Stimulated activated effector memory CD8-positive, alpha-beta T cell treated with anti-CD3 and anti-CD28 coated beads, Interleukin-12 subunit alpha, Interleukin-12 subunit beta, amount 100 ng/mL, for 72 hours (primary cell): ENCODE data around the gene SLC12A8.

Experiments
- ATAC-seq: fragments of 150-1000 bp; cut with Tn5 transposase; 2 replicates; pipeline ENCODE4 v1.10.0; 2021
- DNase-seq, 2 donors: peaks; one replicate each; pipeline ENCODE4 v3.0.0; 2021 to 2022; ENCODE audit warnings: low spot score in 2 of 2
- H3K27ac Mint-ChIP-seq: one replicate; pipeline ENCODE4 v1.8.0; 2022; ENCODE audit warnings: mild to moderate bottlenecking, mixed read lengths
- H3K36me3 Mint-ChIP-seq: one replicate; pipeline ENCODE4 v1.8.0; 2022; ENCODE audit warnings: mild to moderate bottlenecking, mixed read lengths
- H3K4me1 Mint-ChIP-seq: one replicate; pipeline ENCODE4 v1.8.0; 2022; ENCODE audit warnings: mixed read lengths
- H3K4me3 Mint-ChIP-seq: one replicate; pipeline ENCODE4 v1.8.0; 2022; ENCODE audit warnings: mild to moderate bottlenecking, mixed read lengths
- H3K9me3 Mint-ChIP-seq: one replicate; pipeline ENCODE4 v1.8.0; 2022; ENCODE audit warnings: mixed read lengths

The SLC12A8 gene

GRCh38 chr3:125156456-125156855, 56.1 kb downstream of the SLC12A8 start:
- Mint-ChIP-seq H3K4me1 (peaks cover 8% of the 10 kb centered on the region), H3K9me3 (no peaks in the 10 kb centered on the region), H3K27ac (no peak overlapping the region), H3K36me3 (peaks cover 8% of the 10 kb centered on the region), H3K4me3 (no peak overlapping the region)
- DNase-seq: no peak
- no peak for ATAC-seq

DNA sequence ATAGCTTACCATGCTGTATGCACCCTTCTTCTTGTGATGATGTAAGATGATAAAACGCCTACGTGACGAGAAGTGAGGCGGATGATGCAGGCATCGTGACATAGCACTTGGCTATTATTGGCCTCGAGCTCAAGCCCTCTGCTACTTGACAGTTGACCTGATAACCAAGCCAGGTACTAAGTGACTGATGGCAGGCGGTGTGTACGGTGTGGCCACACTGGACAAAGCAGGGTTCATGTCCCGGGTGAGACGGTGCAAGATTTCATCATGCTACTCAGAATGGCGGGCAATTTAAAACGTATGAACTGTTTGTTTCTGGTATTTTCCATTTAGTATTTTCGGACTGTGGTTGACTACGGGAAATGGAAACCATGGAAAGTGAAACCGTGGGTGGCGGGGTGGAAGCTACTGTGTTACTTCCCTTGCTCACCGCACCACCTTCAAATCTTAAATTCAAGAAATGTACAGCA, 57.7 kb downstream of the SLC12A8 start:
- Mint-ChIP-seq H3K4me3 (peak overlapping the region; percentile 42), H3K27ac (no peak overlapping the region), H3K9me3 (no peaks in the 10 kb centered on the region), H3K36me3 (peaks cover 8% of the 10 kb centered on the region), H3K4me1 (peaks cover 8% of the 10 kb centered on the region)
- no peak for DNase-seq
- peak; percentile 68 for ATAC-seq

GRCh38 chr3:125154110-125154509, 58.4 kb downstream of the SLC12A8 start:
- no peak overlapping the region for H3K4me3 Mint-ChIP-seq
- no peak for DNase-seq
- H3K4me1 Mint-ChIP-seq: peaks cover 14% of the 10 kb centered on the region
- H3K27ac Mint-ChIP-seq: no peak overlapping the region
- peaks cover 8% of the 10 kb centered on the region for H3K36me3 Mint-ChIP-seq
- no peaks in the 10 kb centered on the region for H3K9me3 Mint-ChIP-seq
- no peak for ATAC-seq

DNA sequence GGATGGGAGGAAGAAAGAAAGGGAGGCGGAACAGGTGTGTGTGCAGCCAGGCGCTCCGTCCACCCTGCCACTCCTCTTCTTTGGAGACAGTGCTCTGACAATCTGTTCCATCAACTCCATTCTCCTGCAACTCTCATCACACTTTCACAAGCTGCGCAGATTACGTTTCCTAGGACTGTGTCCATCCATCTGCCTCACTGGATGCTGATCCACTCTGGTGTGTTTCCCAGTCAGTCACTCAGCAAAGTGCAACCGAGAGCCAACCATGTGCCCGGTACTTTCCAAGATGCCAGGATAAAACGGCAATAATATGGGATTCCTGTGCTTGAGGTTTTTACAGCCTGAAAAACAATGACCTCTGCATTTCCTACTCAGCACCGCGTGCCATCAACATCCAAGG, 59.6 kb downstream of the SLC12A8 start:
- peaks cover 14% of the 10 kb centered on the region for H3K4me1 Mint-ChIP-seq
- no peak for DNase-seq
- ATAC-seq: no peak
- no peak overlapping the region for H3K4me3 Mint-ChIP-seq
- no peak overlapping the region for H3K27ac Mint-ChIP-seq
- peaks cover 8% of the 10 kb centered on the region for H3K36me3 Mint-ChIP-seq
- no peaks in the 10 kb centered on the region for H3K9me3 Mint-ChIP-seq

DNA sequence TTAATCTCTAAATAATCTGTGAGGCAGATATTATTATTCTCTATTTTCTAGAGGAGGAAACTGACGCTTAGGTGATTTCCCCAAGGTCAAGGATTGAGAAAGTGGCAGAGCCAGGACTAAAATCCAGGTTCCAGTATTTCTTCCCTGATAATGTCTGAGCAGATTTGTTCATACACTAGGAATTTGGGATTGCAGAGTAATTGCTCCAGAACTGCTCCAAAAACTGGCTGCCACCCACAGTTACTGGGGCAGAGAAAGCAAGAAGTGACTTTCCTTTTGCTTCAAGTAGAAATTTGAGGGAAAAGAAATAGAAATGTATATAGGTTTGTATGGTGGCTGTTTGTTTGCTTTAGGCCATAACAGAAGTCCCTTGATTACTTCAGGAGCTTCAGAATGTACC, 60.6 kb downstream of the SLC12A8 start:
- Mint-ChIP-seq H3K4me1 (peaks cover 14% of the 10 kb centered on the region), H3K4me3 (no peak overlapping the region), H3K36me3 (peaks cover 8% of the 10 kb centered on the region), H3K27ac (no peak overlapping the region), H3K9me3 (no peaks in the 10 kb centered on the region)
- DNase-seq (no peak), ATAC-seq (no peak)

- no peak for ATAC-seq
- peaks cover 14% of the 10 kb centered on the region for H3K4me1 Mint-ChIP-seq
These were observed 61.1 kb downstream of the SLC12A8 start for GRCh38 chr3:125151442-125151817.

DNA sequence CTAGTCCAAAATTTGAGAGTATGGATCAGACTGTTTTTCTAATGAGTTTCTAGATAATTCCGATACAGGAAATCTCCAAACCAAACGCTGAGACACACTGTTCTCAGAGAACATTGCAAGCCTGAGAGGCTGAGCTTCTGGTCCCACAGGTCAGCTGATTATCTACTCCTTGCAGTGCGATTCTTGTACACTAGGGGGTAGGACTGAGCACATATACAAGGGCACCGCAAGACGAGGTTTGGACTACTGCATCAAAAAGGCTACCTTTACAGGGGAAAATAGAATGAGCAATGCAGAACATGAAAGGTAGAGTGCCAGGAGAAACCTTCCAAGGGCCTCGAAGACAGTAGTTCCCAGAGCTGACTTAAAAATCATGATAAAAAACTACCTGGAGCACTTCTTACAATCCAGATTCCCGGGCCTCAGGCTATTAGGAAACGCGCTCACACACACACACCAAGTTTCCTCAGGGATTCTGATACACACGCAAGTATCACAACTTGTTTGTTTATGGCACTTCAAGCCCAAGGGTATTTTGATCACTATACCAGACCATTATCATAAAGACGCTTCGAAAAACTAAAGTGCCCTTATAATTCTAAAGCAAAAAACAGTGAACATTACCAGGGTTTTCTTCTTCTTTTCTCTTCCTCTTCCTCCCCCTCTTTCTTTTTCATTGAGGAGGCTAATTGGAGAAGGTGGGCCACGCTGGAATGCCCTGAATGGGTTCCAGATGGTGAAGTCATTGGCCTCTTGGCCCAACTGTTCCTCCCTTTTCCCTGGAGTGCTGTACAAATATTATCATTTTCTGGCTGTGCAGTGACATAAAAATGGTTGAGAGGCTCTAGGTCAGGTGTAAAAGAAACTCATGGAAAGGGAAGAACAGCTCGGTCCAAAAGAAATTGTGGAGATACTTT, 61.8 kb downstream of the SLC12A8 start:
- peak; percentile 63 to 83 for DNase-seq
- no peak overlapping the region for H3K27ac Mint-ChIP-seq
- peak; percentile 76 for ATAC-seq

More at GRCh38 chr3:125151442-125151817, 61.1 kb downstream of the SLC12A8 start:
- Mint-ChIP-seq H3K9me3 (no peaks in the 10 kb centered on the region), H3K36me3 (peaks cover 8% of the 10 kb centered on the region), H3K27ac (no peak overlapping the region), H3K4me3 (no peak overlapping the region)
- no peak for DNase-seq

DNA sequence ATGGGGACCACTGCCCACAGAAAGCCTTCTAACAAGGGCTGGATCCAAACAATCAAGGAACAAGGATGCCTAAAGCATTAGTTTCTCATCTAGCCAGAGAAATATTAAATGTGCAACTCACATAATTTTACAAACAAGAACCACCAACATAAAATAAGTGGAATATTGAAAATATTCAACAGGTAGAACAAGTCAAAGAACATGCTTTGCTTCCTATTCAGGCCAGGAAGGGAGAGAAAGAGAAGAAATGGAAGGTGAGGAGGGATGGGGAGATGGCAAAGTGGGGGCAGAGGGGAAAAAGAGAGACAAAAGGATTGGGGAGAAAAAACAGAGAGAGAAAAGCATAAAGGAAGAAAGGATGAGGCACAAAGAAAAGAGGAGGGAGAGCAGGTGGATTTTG, 63.1 kb downstream of the SLC12A8 start:
- Mint-ChIP-seq H3K4me1 (peaks cover 6% of the 10 kb centered on the region), H3K4me3 (no peak overlapping the region), H3K9me3 (no peaks in the 10 kb centered on the region), H3K27ac (no peak overlapping the region), H3K36me3 (no peaks in the 10 kb centered on the region)
- ATAC-seq: no peak
- DNase-seq: no peak

More for the DNA sequence above, 61.8 kb downstream of the SLC12A8 start:
- Mint-ChIP-seq H3K9me3 (no peaks in the 10 kb centered on the region), H3K4me1 (peaks cover 14% of the 10 kb centered on the region), H3K4me3 (no peak overlapping the region), H3K36me3 (peaks cover 8% of the 10 kb centered on the region)

DNA sequence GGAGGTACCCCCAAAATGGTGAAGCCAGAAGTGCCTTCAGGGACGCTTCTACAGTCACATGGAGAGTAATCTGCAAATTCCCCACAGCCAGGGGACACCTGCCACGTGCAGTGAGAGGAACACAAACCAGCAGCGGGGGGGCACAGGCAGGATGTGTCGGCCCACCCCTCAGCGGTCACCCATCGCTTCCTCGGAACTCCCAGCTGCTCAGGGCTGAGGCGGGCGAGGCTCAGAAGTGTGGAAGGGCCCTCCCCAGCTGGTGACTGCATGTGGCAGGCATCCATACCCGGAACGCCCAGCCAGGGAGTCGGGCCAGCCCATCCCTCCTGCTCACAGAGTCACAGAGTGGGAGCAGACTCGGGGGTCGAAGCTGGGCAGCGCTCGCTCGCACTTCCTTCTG, 63.7 kb downstream of the SLC12A8 start:
- ATAC-seq: no peak
- H3K4me1 Mint-ChIP-seq: peaks cover 6% of the 10 kb centered on the region
- no peak overlapping the region for H3K27ac Mint-ChIP-seq
- DNase-seq: no peak
- no peak overlapping the region for H3K4me3 Mint-ChIP-seq
- H3K9me3 Mint-ChIP-seq: no peaks in the 10 kb centered on the region
- H3K36me3 Mint-ChIP-seq: no peaks in the 10 kb centered on the region

DNA sequence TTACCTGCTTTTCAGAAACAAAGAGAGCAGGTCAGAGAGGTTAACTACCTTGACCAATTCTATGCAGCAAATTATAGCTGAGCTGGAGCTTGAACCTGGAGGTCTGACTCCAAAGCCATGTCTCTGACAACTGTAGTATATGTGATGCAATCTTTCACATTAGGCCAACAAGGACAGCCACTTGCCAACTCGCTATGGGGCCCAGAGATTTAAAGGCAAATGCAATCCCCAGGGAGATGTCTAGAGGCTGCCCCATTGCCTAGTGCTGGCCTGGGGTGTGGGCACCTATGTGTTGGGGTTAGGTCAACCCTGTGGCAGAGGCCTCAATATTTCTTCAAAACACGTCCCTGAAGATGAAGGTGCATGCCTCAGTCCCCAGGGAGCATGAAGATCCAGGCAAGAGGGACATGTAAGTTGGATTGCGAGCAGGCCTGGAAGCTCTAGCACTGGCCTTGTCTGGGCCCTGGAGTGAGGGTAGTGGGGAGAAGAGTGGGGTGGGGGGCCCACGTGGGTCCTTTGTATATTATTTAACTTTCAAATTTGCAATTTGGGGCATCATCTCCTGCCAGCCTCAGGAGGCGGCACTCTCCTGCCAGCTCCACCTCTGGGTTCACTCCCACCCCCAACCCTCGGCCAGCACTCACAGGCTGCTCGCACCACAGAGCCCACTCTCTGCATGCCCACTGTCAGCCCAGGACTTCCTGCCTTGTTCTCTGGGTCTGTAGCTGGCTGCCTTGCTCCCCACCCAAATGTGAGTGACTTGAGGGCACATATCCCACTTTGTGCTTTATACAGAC, 64.3 kb downstream of the SLC12A8 start:
- H3K27ac Mint-ChIP-seq: no peak overlapping the region
- no peak overlapping the region for H3K4me3 Mint-ChIP-seq
- H3K4me1 Mint-ChIP-seq: peaks cover 11% of the 10 kb centered on the region
- DNase-seq (no peak), ATAC-seq (no peak)
- no peaks in the 10 kb centered on the region for H3K36me3 Mint-ChIP-seq
- H3K9me3 Mint-ChIP-seq: no peaks in the 10 kb centered on the region

GRCh38 chr3:125147491-125147820, 65.1 kb downstream of the SLC12A8 start:
- Mint-ChIP-seq H3K9me3 (no peaks in the 10 kb centered on the region), H3K4me3 (no peak overlapping the region), H3K27ac (no peak overlapping the region), H3K36me3 (no peaks in the 10 kb centered on the region), H3K4me1 (peaks cover 19% of the 10 kb centered on the region)
- ATAC-seq: no peak
- no peak for DNase-seq

DNA sequence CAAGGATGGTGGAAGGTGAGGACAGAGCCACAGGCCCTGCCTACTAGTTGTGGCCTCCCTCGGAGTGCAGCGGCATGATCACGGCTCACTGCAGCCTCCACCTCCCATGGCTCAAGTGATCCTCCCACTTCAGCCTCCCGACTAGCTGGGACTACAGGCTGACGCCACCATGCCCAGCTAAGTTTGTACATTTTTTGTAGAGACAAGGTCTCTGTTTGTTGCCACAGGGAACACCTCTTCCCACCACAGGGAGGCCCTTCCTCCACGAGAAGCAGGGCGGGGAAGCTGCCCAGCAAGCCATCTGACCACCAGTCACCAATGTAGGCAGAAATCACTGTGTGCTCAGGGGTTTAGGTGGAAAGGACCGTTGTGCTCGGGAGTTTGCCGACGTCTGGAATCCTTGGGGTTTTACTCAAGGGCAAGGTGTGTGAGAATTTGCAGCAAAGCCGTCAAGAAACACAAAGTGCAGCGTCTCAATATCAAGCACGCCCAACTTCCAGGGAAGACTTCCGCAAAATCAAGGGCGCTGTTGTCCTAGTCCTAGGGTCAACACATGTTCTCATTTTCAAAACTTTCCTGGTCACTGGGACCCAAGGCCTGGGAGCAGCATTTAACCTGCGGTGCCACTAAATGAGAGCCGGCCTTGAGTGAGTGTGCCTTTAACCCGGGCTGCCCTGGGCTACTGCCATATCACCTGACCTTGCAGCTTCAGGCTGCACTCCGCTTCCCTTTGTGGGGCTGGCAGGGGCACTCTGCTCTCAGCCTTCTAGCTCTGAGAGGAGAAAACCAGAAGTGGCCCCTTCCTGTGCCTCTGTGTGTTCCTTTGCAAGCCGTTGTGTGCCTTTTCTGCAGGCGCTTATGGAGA, 65.7 kb downstream of the SLC12A8 start:
- H3K4me1 Mint-ChIP-seq: peaks cover 25% of the 10 kb centered on the region
- H3K27ac Mint-ChIP-seq: no peak overlapping the region
- no peaks in the 10 kb centered on the region for H3K9me3 Mint-ChIP-seq
- ATAC-seq (no peak), DNase-seq (no peak)
- no peak overlapping the region for H3K4me3 Mint-ChIP-seq
- no peaks in the 10 kb centered on the region for H3K36me3 Mint-ChIP-seq

GRCh38 chr3:125145751-125146475, 66.6 kb downstream of the SLC12A8 start:
- Mint-ChIP-seq H3K4me3 (no peak overlapping the region), H3K36me3 (no peaks in the 10 kb centered on the region), H3K4me1 (peaks cover 34% of the 10 kb centered on the region), H3K9me3 (no peaks in the 10 kb centered on the region), H3K27ac (no peak overlapping the region)
- ATAC-seq (no peak), DNase-seq (no peak)

DNA sequence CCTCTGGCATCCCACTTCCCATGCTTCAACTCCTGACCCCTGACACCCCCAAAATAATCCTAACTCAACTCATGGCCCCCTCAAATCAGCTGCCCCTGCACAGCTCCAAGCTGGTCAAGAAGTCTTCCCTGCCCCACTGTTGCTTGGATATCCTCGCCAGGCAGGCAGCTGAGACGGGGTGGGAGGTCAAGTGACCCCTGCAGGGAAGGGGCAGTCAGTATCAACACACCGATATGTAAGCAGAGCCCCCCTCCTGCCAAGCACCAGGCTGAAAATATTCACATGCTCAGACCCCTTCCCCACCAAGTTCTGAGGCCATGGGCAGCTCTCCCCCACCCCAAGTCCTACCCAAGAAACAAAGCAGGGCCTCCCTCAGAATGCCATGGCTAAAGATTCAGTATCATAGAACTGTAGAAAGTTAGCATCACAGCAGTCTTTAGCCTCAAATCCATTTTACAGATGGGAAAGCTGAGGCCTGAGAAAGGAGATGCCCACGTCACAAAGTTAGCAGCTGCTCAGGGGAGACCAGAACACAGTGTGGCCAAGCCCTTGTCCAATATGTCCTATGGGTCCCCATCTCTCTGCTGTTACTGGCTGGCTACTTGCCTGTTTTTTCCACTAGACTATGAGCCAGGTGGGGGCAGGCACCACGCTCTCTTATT, 67.8 kb downstream of the SLC12A8 start:
- Mint-ChIP-seq H3K27ac (no peak overlapping the region), H3K4me1 (peaks cover 46% of the 10 kb centered on the region), H3K36me3 (no peaks in the 10 kb centered on the region), H3K4me3 (no peak overlapping the region), H3K9me3 (no peaks in the 10 kb centered on the region)
- DNase-seq (no peak), ATAC-seq (no peak)
